ENCODE measurements around the gene ZMIZ1.

- TF ChIP-seq CTCF (IDR thresholded peaks at IDR 0.05) (no peak), POLR2A (IDR thresholded peaks at IDR 0.05) (no peak)
Observed at GRCh38 chr10:79305515-79305914, 236.7 kb downstream of the ZMIZ1 start.

Measured in body of pancreas (tissue), 4 donors.